ENCODE data around the gene CREBZF. TPM values are rescaled to one million over a fixed set of nuclear protein-coding genes. Genes with fewer than 3 reads are reported as not detected.
"Not testable (repeated sequence)": the region's sequence is repeated elsewhere in the genome, so short reads cannot be mapped to it uniquely, and the experiment has no call there.

CREBZF gene
- total RNA-seq, 1 donor from 2014 or later, result 49.0 TPM

- DNase-seq (ENCODE audit: low spot score), result no peak
- Mint-ChIP-seq H3K36me3 (ENCODE audit: low read depth, unreplicated experiment) (no peaks in the 10 kb centered on the region), H3K27me3 (ENCODE audit: unreplicated experiment) (no peaks in the 10 kb centered on the region), H3K27ac (ENCODE audit: unreplicated experiment) (peak overlapping the region; percentile 9), H3K4me3 (ENCODE audit: unreplicated experiment) (no peak overlapping the region), H3K4me1 (ENCODE audit: unreplicated experiment) (peaks cover 12% of the 10 kb centered on the region), H3K9me3 (ENCODE audit: unreplicated experiment) (no peaks in the 10 kb centered on the region)
- no peak for TF ChIP-seq CTCF (IDR thresholded peaks at IDR 0.05; ENCODE audit: unreplicated experiment)
Observed at GRCh38 chr11:85656777-85657176, 8.2 kb downstream of the CREBZF start.

- DNase-seq (ENCODE audit: low spot score); H3K9me3 Mint-ChIP-seq (ENCODE audit: unreplicated experiment); H3K27me3 Mint-ChIP-seq (ENCODE audit: unreplicated experiment); H3K4me3 Mint-ChIP-seq (ENCODE audit: unreplicated experiment); H3K27ac Mint-ChIP-seq (ENCODE audit: unreplicated experiment); H3K4me1 Mint-ChIP-seq (ENCODE audit: unreplicated experiment); H3K36me3 Mint-ChIP-seq (ENCODE audit: low read depth, unreplicated experiment): not testable (repeated sequence)
Observed at GRCh38 chr11:85654343-85654742, 10.6 kb downstream of the CREBZF start.

- H3K4me1 Mint-ChIP-seq (ENCODE audit: unreplicated experiment), result peaks cover 2% of the 10 kb centered on the region
- DNase-seq (ENCODE audit: low spot score), result no peak
- no peaks in the 10 kb centered on the region for H3K27me3 Mint-ChIP-seq (ENCODE audit: unreplicated experiment)
- no peak overlapping the region for H3K4me3 Mint-ChIP-seq (ENCODE audit: unreplicated experiment)
- H3K27ac Mint-ChIP-seq (ENCODE audit: unreplicated experiment), result no peak overlapping the region
- H3K36me3 Mint-ChIP-seq (ENCODE audit: low read depth, unreplicated experiment), result no peaks in the 10 kb centered on the region
- no peak for TF ChIP-seq CTCF (IDR thresholded peaks at IDR 0.05; ENCODE audit: unreplicated experiment)
- H3K9me3 Mint-ChIP-seq (ENCODE audit: unreplicated experiment), result no peaks in the 10 kb centered on the region
Observed at GRCh38 chr11:85652786-85653447, 12.0 kb downstream of the CREBZF start.

GRCh38 chr11:85651118-85651517 lies 13.8 kb downstream of the CREBZF start:
- DNase-seq (ENCODE audit: low spot score), result no peak
- peaks cover 2% of the 10 kb centered on the region for H3K4me1 Mint-ChIP-seq (ENCODE audit: unreplicated experiment)
- no peaks in the 10 kb centered on the region for H3K27me3 Mint-ChIP-seq (ENCODE audit: unreplicated experiment)
- no peak for TF ChIP-seq CTCF (IDR thresholded peaks at IDR 0.05; ENCODE audit: unreplicated experiment)
- H3K27ac Mint-ChIP-seq (ENCODE audit: unreplicated experiment), result no peak overlapping the region
- no peaks in the 10 kb centered on the region for H3K36me3 Mint-ChIP-seq (ENCODE audit: low read depth, unreplicated experiment)
- no peaks in the 10 kb centered on the region for H3K9me3 Mint-ChIP-seq (ENCODE audit: unreplicated experiment)
- H3K4me3 Mint-ChIP-seq (ENCODE audit: unreplicated experiment), result no peak overlapping the region

- no peak for TF ChIP-seq CTCF (IDR thresholded peaks at IDR 0.05; ENCODE audit: unreplicated experiment)
- Mint-ChIP-seq H3K27me3 (ENCODE audit: unreplicated experiment) (no peaks in the 10 kb centered on the region), H3K27ac (ENCODE audit: unreplicated experiment) (peak within 1 kb of the TSS; percentile 95), H3K9me3 (ENCODE audit: unreplicated experiment) (no peaks in the 10 kb centered on the region), H3K36me3 (ENCODE audit: low read depth, unreplicated experiment) (no peaks in the 10 kb centered on the region), H3K4me3 (ENCODE audit: unreplicated experiment) (peak within 1 kb of the TSS; percentile 98), H3K4me1 (ENCODE audit: unreplicated experiment) (peaks cover 2% of the 10 kb centered on the region)
- DNase-seq (ENCODE audit: low spot score), result peak; percentile 86
Observed at GRCh38 chr11:85647604-85648299, 17.2 kb downstream of the CREBZF start, which contains the start of gene TMEM126A. TSS of gene TMEM126A (plus strand) at chr11:85647967. CDS start at chr11:85650256, 2,289 bp downstream.
